Measurements from ENCODE around the gene HNRNPDL. TPM values are rescaled to one million over a fixed set of nuclear protein-coding genes. Genes with fewer than 3 reads are reported as not detected.

The HNRNPDL gene
- total and polyA plus RNA-seq, 4 donors, result 214 to 303 (median 231) TPM

DNA sequence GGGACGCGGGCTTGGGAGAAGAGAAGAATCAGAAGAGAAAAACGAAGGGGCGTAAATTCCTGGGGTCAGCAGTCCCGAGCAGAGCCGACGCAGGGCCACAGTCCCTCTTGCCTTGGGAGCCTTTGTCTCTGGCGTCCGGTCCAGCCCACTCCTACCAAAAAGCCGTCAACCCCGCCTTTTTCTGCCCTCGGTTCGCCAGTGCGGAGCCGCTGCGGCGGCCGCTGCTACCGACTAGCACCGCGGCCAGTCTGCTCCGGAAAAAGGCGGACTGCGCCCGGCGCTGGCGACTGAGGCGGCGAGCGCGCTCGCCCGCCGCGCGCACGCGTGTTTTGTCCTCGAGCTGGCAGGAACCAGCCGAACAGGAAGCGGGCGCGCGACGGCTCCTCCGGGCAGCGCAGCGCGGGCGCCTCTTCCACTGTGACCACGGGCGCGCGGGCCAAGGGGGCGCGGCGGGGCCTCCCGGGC lies 502 bp downstream of the HNRNPDL start:
- DNase-seq (no peak), ATAC-seq (ENCODE audit: low FRiP score) (peak; percentile 20)
- peaks cover 2 to 3% of the 10 kb centered on the region in 2 donors for H3K36me3 ChIP-seq (ENCODE audit: control insufficient read depth in 1 of 2, insufficient read depth in 2 of 2, low read length in 1 of 2)
- H3K27ac ChIP-seq (ENCODE audit: low read depth in 1 of 2, low read length in 2 of 2), result peak overlapping the region; percentile 64 to 97
- H3K27me3 ChIP-seq (ENCODE audit: control insufficient read depth in 1 of 2, insufficient read depth in 2 of 2, low read length in 1 of 2), result no peaks in the 10 kb centered on the region
- 0% methylated on average over 57 to 58 of the region's 58 CpGs for WGBS, 2 donors
- H3K9me3 ChIP-seq (ENCODE audit: control insufficient read depth, low read length), result no peaks in the 10 kb centered on the region
- peaks cover 0 to 6% of the 10 kb centered on the region in 2 donors for H3K4me1 ChIP-seq (ENCODE audit: control insufficient read depth in 1 of 2, insufficient read depth in 2 of 2, low read length in 2 of 2)
- H3K4me3 ChIP-seq (ENCODE audit: low read length in 2 of 2), result peak overlapping the region; percentile 90 to 93
- intact Hi-C loops (cut with DNase I), result loop anchor here (1.0 to 10.0 kb wide), 4 partner anchors 55 to 605 kb away; partner anchors contain the start of genes COPS4 (in 1 of the 2), HNRNPD (in 1 of the 2) and THAP9 (in 1 of the 2)

DNA sequence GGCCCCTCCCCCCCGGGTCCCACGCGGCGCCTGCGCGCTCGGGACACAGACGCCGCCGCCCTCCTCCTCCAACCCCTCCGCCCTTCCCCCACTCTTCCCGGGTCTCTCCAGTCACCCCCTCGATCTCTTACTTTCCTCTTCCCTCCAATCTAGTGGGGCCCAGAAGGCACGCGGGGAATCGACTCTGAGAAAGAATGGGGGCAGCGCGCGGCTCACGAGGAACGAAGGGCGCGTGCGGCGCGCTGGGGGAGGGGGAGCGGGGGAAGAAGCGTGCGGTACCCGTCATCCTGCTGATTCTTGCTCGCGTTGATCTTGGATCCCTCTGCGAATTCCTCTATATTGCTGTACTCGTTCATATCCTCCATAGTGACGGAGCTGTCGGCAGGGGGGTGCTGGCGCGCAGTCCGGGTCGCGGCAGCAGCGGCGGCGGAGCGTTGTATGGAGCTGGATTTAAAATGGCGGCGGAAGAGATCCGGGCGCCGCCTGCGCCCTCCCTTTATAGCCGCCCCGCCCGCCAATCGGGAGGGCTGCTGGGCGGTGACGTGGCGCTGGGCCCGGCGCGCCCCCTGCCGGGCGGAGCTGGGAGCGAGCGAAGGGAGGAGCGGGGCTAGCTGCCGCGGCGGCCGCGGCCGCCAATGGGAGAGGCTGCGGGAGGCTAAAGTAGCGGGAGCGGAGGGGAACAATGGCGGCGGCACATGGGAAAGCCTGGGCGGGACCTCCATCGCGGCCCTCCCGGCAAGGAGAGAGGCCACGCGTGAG lies 1.1 kb downstream of the HNRNPDL start:
- H3K9me3 ChIP-seq (ENCODE audit: control insufficient read depth, low read length), result no peaks in the 10 kb centered on the region
- peak overlapping the region in 1 of 2 donors; percentile 97 for H3K27ac ChIP-seq (ENCODE audit: low read depth in 1 of 2, low read length in 2 of 2)
- peak; percentile 94 to 97 for DNase-seq
- 0 to 1% methylated on average over 65 to 83 of the region's 83 CpGs for WGBS, 2 donors
- H3K27me3 ChIP-seq (ENCODE audit: control insufficient read depth in 1 of 2, insufficient read depth in 2 of 2, low read length in 1 of 2), result no peaks in the 10 kb centered on the region
- peak; percentile 96 for ATAC-seq (ENCODE audit: low FRiP score)
- H3K36me3 ChIP-seq (ENCODE audit: control insufficient read depth in 1 of 2, insufficient read depth in 2 of 2, low read length in 1 of 2), result peaks cover 2 to 3% of the 10 kb centered on the region in 2 donors
- H3K4me1 ChIP-seq (ENCODE audit: control insufficient read depth in 1 of 2, insufficient read depth in 2 of 2, low read length in 2 of 2), result peaks cover 0 to 6% of the 10 kb centered on the region in 2 donors
- intact Hi-C loops (cut with DNase I), result loop anchor here in 1 of 2 donors (1.0 kb wide), 1 partner anchor 56 kb away; the partner anchor contains the start of gene HNRNPD
- peak overlapping the region; percentile 90 to 93 for H3K4me3 ChIP-seq (ENCODE audit: low read length in 2 of 2)

DNA sequence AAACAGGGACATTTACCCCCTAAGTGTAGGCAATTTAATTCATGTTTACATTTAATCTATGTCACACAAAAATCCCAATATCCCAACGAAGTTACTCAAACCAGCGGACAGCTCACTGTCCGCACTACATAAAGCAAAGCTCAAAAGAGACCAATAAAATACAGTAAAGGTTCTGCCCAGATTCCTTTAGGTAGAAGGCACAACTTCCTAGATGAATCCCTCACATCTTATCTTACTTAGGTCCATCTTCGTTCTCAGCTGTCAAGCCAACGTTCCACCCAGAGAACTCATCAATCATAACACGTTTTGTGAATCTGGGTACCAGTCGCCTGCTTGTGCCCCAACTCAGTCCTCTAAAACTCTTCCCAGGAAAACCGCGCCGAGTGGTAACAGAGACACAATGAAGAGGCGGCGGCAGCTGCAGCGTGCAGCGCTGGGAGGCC lies 1.7 kb downstream of the HNRNPDL start:
- DNase-seq (no peak), ATAC-seq (ENCODE audit: low FRiP score) (no peak)
- Histone ChIP-seq H3K27me3 (ENCODE audit: control insufficient read depth in 1 of 2, insufficient read depth in 2 of 2, low read length in 1 of 2) (no peaks in the 10 kb centered on the region), H3K4me1 (ENCODE audit: control insufficient read depth in 1 of 2, insufficient read depth in 2 of 2, low read length in 2 of 2) (peaks cover 0 to 6% of the 10 kb centered on the region in 2 donors), H3K27ac (ENCODE audit: low read depth in 1 of 2, low read length in 2 of 2) (no peak overlapping the region), H3K9me3 (ENCODE audit: control insufficient read depth, low read length) (no peaks in the 10 kb centered on the region), H3K36me3 (ENCODE audit: control insufficient read depth in 1 of 2, insufficient read depth in 2 of 2, low read length in 1 of 2) (peaks cover 2 to 3% of the 10 kb centered on the region in 2 donors), H3K4me3 (ENCODE audit: low read length in 2 of 2) (peak overlapping the region; percentile 63 to 91)
- intact Hi-C loops (cut with DNase I), result no loop called here
- 1% methylated on average over 13 to 14 of the region's 14 CpGs for WGBS, 2 donors

DNA sequence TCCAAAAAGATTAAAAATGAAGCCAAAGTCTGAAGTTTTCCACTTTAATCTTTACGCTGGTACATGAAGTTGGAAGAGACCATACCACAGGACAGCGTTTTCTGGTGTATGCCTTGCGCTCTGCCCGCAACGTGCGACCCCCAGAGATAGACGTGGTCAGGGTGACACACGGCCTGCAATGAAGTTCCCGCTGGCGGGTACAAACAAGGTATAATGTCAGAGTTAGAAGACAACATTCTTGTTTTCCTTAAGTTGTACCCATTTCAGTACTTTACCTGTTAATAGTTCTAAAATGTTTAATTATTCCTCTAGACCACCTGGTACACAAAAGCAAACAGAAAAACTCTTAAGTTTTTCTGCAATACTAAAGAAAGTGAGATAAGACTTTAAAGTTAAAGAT lies 4.8 kb downstream of the HNRNPDL start:
- H3K27ac ChIP-seq (ENCODE audit: low read depth in 1 of 2, low read length in 2 of 2), result no peak overlapping the region
- H3K36me3 ChIP-seq (ENCODE audit: control insufficient read depth in 1 of 2, insufficient read depth in 2 of 2, low read length in 1 of 2), result peaks cover 3 to 4% of the 10 kb centered on the region in 2 donors
- ATAC-seq (ENCODE audit: low FRiP score) (no peak), DNase-seq (no peak)
- peaks cover 0 to 6% of the 10 kb centered on the region in 2 donors for H3K4me1 ChIP-seq (ENCODE audit: control insufficient read depth in 1 of 2, insufficient read depth in 2 of 2, low read length in 2 of 2)
- no peak overlapping the region for H3K4me3 ChIP-seq (ENCODE audit: low read length in 2 of 2)
- no peaks in the 10 kb centered on the region for H3K9me3 ChIP-seq (ENCODE audit: control insufficient read depth, low read length)
- WGBS, 2 donors, result 80 to 85% methylated on average over 10 of the region's 10 CpGs
- intact Hi-C loops (cut with DNase I), result no loop called here
- H3K27me3 ChIP-seq (ENCODE audit: control insufficient read depth in 1 of 2, insufficient read depth in 2 of 2, low read length in 1 of 2), result no peaks in the 10 kb centered on the region

DNA sequence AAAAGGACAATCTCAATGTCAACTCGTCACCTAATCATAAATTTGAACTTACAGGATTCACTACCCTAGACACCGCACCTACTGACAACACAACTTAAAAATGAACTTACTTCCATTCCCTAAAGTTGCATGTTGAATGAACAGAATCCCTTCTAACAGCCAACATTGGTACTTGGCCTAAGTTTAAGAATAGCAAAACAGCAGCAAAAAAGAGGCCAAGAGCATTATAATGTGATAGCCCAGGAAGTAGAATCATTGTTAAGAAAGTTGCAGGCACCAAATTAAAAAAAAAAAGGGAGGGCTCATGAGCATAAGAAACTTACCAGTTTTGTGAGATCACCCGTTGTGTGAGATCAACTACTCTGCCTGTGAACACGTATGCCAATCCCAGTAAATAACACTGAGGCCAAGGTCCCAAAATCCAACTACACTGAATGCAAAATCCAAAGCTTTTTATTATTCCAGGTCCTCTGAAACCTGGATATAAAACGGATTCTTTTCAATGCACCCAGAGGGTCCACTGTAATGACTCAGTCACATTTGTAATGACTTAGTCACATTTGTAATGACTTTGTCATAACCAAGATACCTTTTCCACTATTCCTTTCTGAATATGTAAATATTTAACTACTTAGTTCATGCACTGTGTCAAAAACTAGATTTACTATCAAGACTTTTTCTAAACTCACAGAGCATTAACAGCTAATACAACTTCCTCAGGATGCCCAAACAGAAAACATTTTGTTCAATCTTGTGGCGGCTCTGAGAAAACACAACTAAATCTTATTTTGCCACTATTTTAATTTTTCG lies 6.8 kb downstream of the HNRNPDL start:
- intact Hi-C loops (cut with DNase I), result no loop called here
- Histone ChIP-seq H3K27me3 (ENCODE audit: control insufficient read depth in 1 of 2, insufficient read depth in 2 of 2, low read length in 1 of 2) (no peaks in the 10 kb centered on the region), H3K27ac (ENCODE audit: low read depth in 1 of 2, low read length in 2 of 2) (no peak overlapping the region), H3K9me3 (ENCODE audit: control insufficient read depth, low read length) (no peaks in the 10 kb centered on the region), H3K4me3 (ENCODE audit: low read length in 2 of 2) (no peak overlapping the region), H3K4me1 (ENCODE audit: control insufficient read depth in 1 of 2, insufficient read depth in 2 of 2, low read length in 2 of 2) (peaks cover 0 to 6% of the 10 kb centered on the region in 2 donors), H3K36me3 (ENCODE audit: control insufficient read depth in 1 of 2, insufficient read depth in 2 of 2, low read length in 1 of 2) (peaks cover 3 to 4% of the 10 kb centered on the region in 2 donors)
- WGBS, 2 donors, result 72 to 74% methylated on average over 7 of the region's 7 CpGs
- no peak for DNase-seq
- no peak for ATAC-seq (ENCODE audit: low FRiP score)

DNA sequence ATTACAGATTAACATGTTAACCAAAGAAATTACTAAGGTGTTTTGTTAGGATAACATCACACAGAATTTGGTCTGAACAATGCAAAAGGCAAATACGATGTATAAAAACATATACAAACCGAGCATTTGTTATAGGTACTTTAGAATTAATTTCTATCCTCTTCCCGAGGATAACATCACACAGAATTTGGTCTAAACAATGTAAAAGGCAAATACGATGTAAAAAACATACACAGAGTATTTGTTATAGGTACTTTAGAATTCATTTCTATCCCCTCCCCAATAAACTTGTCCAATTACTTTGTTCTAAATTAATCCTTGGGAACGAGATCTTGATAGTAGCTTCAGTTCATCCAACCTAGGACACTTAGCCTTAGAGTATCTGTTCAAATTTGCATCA lies 7.6 kb downstream of the HNRNPDL start:
- 81 to 87% methylated on average over 5 of the region's 5 CpGs for WGBS, 2 donors
- Histone ChIP-seq H3K36me3 (ENCODE audit: control insufficient read depth in 1 of 2, insufficient read depth in 2 of 2, low read length in 1 of 2) (peaks cover 3 to 4% of the 10 kb centered on the region in 2 donors), H3K27me3 (ENCODE audit: control insufficient read depth in 1 of 2, insufficient read depth in 2 of 2, low read length in 1 of 2) (no peaks in the 10 kb centered on the region), H3K4me3 (ENCODE audit: low read length in 2 of 2) (no peak overlapping the region), H3K4me1 (ENCODE audit: control insufficient read depth in 1 of 2, insufficient read depth in 2 of 2, low read length in 2 of 2) (peaks cover 0 to 6% of the 10 kb centered on the region in 2 donors), H3K27ac (ENCODE audit: low read depth in 1 of 2, low read length in 2 of 2) (no peak overlapping the region), H3K9me3 (ENCODE audit: control insufficient read depth, low read length) (no peaks in the 10 kb centered on the region)
- intact Hi-C loops (cut with DNase I), result no loop called here
- ATAC-seq (ENCODE audit: low FRiP score) (no peak), DNase-seq (no peak)

DNA sequence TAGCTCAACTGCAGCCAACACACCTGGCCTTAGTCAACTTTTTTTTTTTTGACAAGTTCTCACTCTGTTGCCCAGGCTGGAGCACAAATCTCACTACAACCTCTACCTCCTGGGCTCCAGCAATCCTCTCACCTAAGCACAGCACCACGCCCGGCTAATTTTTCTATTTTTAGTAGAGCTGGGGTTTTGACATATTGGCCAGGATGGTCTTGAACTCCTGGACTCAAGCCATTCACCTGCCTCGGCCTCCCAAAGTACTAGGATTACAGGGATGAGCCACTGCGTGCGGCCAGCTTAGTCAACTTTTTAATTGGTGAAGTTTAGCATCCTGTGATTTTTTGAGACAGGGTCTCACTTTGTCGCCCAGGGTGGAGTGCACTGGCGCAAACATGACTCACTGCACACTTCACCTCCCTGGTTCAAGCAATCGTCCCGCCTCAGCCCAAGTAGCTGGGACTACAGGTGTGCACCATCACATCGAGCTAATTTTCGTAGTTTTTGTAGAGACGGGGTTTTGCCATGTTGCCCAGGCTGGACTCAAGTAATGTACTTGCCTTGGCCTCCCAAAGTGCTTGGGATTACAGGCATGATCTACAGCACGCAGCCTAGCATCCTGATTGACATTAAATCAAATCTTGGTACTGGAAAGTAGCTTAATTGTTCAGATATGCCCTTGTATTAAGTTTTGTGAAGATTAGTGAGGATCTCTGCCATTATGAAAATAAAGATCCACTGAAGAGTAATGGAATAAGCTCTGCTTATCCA lies 8.3 kb downstream of the HNRNPDL start:
- no peak overlapping the region for H3K27ac ChIP-seq (ENCODE audit: low read depth in 1 of 2, low read length in 2 of 2)
- intact Hi-C loops (cut with DNase I), result no loop called here
- ATAC-seq (ENCODE audit: low FRiP score) (no peak), DNase-seq (no peak)
- H3K27me3 ChIP-seq (ENCODE audit: control insufficient read depth in 1 of 2, insufficient read depth in 2 of 2, low read length in 1 of 2), result no peaks in the 10 kb centered on the region
- H3K9me3 ChIP-seq (ENCODE audit: control insufficient read depth, low read length), result no peaks in the 10 kb centered on the region
- WGBS, 2 donors, result 81 to 82% methylated on average over 13 of the region's 13 CpGs
- H3K4me1 ChIP-seq (ENCODE audit: control insufficient read depth in 1 of 2, insufficient read depth in 2 of 2, low read length in 2 of 2), result peaks cover 0 to 6% of the 10 kb centered on the region in 2 donors
- peaks cover 3 to 4% of the 10 kb centered on the region in 2 donors for H3K36me3 ChIP-seq (ENCODE audit: control insufficient read depth in 1 of 2, insufficient read depth in 2 of 2, low read length in 1 of 2)
- no peak overlapping the region for H3K4me3 ChIP-seq (ENCODE audit: low read length in 2 of 2)

DNA sequence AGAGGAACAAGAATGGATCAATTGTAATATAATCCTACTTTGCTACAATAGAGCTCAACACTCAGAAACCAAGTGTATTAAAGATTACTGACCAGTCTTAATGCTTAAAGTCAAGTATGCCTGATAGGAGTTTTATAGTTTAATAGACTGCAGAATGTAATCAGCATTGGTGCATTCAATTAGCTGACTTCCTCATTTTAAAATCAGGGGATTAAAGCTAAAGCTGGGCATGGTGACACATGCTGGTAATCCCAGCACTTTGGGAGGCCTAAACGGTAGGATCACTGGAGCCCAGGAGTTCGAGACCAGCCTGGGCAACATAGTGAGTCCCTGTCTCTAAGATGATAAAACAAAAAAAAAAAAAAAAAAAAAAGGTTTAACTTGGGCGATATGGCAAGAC lies 10.8 kb downstream of the HNRNPDL start:
- intact Hi-C loops (cut with DNase I), result no loop called here
- Histone ChIP-seq H3K27ac (ENCODE audit: low read depth in 1 of 2, low read length in 2 of 2) (no peak overlapping the region), H3K9me3 (ENCODE audit: control insufficient read depth, low read length) (no peaks in the 10 kb centered on the region), H3K27me3 (ENCODE audit: control insufficient read depth in 1 of 2, insufficient read depth in 2 of 2, low read length in 1 of 2) (no peaks in the 10 kb centered on the region), H3K36me3 (ENCODE audit: control insufficient read depth in 1 of 2, insufficient read depth in 2 of 2, low read length in 1 of 2) (peaks cover 0 to 2% of the 10 kb centered on the region in 2 donors), H3K4me1 (ENCODE audit: control insufficient read depth in 1 of 2, insufficient read depth in 2 of 2, low read length in 2 of 2) (no peaks in the 10 kb centered on the region), H3K4me3 (ENCODE audit: low read length in 2 of 2) (no peak overlapping the region)
- DNase-seq, result no peak
- no peak for ATAC-seq (ENCODE audit: low FRiP score)
- WGBS, 2 donors, result 62 to 74% methylated on average over 3 of the region's 3 CpGs
